ENCODE results near the gene ABAT.

DNA sequence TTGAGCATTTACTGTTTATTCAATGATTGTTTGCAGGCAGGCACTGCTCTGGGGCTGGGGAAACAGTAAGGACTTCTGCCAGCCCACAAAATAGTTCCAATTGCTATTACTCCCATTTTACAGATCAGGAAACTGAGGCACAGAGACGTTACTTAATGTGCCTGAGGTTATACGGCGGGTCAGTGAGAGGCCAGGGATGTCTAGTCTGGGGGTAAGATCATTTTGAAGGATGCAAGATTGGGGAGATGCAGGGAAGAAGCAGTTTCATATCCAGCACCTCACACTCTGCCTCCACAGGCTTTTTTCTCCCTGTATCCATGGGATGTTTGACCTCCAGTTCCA is 46.5 kb downstream of the ABAT start:
- TF ChIP-seq POLR2A (IDR thresholded peaks at IDR 0.05; ENCODE audit: low read length), result no peak
- TF ChIP-seq, protein P1, sequence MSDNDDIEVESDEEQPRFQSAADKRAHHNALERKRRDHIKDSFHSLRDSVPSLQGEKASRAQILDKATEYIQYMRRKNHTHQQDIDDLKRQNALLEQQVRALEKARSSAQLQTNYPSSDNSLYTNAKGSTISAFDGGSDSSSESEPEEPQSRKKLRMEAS (IDR thresholded peaks at IDR 0.05), result no peak
- TF ChIP-seq KDM5A (IDR thresholded peaks at IDR 0.05), result no peak
- TF ChIP-seq, protein P2, sequence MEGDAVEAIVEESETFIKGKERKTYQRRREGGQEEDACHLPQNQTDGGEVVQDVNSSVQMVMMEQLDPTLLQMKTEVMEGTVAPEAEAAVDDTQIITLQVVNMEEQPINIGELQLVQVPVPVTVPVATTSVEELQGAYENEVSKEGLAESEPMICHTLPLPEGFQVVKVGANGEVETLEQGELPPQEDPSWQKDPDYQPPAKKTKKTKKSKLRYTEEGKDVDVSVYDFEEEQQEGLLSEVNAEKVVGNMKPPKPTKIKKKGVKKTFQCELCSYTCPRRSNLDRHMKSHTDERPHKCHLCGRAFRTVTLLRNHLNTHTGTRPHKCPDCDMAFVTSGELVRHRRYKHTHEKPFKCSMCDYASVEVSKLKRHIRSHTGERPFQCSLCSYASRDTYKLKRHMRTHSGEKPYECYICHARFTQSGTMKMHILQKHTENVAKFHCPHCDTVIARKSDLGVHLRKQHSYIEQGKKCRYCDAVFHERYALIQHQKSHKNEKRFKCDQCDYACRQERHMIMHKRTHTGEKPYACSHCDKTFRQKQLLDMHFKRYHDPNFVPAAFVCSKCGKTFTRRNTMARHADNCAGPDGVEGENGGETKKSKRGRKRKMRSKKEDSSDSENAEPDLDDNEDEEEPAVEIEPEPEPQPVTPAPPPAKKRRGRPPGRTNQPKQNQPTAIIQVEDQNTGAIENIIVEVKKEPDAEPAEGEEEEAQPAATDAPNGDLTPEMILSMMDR (IDR thresholded peaks at IDR 0.05), result no peak
- TF ChIP-seq CHD4 (IDR thresholded peaks at IDR 0.05; ENCODE audit: borderline replicate concordance), result no peak
- TF ChIP-seq CBX8 (IDR thresholded peaks at IDR 0.05), result no peak
- no peak for TF ChIP-seq RFX5 (IDR thresholded peaks at IDR 0.05)
- TF ChIP-seq JUNB (IDR thresholded peaks at IDR 0.05), result no peak
- no peak for TF ChIP-seq CHD2 (IDR thresholded peaks at IDR 0.05; ENCODE audit: low read length, partially characterized antibody)
- no peak for TF ChIP-seq EP300 (IDR thresholded peaks at IDR 0.05)
- no peak for TF ChIP-seq TP53 (CRISPR knock-in tag; IDR thresholded peaks at IDR 0.05)
- no peak for TF ChIP-seq PHF8 (IDR thresholded peaks at IDR 0.05; ENCODE audit: borderline replicate concordance, low read depth)
- TF ChIP-seq NPAS2 (CRISPR knock-in tag; IDR thresholded peaks at IDR 0.05; ENCODE audit: borderline replicate concordance), result no peak
- TF ChIP-seq, protein P3, sequence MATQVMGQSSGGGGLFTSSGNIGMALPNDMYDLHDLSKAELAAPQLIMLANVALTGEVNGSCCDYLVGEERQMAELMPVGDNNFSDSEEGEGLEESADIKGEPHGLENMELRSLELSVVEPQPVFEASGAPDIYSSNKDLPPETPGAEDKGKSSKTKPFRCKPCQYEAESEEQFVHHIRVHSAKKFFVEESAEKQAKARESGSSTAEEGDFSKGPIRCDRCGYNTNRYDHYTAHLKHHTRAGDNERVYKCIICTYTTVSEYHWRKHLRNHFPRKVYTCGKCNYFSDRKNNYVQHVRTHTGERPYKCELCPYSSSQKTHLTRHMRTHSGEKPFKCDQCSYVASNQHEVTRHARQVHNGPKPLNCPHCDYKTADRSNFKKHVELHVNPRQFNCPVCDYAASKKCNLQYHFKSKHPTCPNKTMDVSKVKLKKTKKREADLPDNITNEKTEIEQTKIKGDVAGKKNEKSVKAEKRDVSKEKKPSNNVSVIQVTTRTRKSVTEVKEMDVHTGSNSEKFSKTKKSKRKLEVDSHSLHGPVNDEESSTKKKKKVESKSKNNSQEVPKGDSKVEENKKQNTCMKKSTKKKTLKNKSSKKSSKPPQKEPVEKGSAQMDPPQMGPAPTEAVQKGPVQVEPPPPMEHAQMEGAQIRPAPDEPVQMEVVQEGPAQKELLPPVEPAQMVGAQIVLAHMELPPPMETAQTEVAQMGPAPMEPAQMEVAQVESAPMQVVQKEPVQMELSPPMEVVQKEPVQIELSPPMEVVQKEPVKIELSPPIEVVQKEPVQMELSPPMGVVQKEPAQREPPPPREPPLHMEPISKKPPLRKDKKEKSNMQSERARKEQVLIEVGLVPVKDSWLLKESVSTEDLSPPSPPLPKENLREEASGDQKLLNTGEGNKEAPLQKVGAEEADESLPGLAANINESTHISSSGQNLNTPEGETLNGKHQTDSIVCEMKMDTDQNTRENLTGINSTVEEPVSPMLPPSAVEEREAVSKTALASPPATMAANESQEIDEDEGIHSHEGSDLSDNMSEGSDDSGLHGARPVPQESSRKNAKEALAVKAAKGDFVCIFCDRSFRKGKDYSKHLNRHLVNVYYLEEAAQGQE (IDR thresholded peaks at IDR 0.05), result no peak
